Endothelial cell of umbilical vein (primary cell): ENCODE data around the gene GLDN. TPM values are rescaled to one million over a fixed set of nuclear protein-coding genes. Genes with fewer than 3 reads are reported as not detected.

Source experiments
- BruUV-seq: library from RNA; stranded (reverse); fragments of 400-500 nt; replicated peaks from 2 replicates; lab custom pipeline; 2021; lab: Mats Ljungman, UMichigan
- CTCF ChIA-PET: fragments of 300-600, 350-600 bp; sonication (Branson Sonifier 250); formaldehyde crosslinking; loops from one replicate; lab custom pipeline; 2021; ENCODE audit warnings: antibody characterized with exemption, inconsistent platforms; lab: Charles Lee
- POLR2A ChIA-PET: fragments of 300-600, 350-600 bp; sonication (Branson Sonifier 250); formaldehyde crosslinking; loops from one replicate; lab custom pipeline; 2021; ENCODE audit warnings: antibody characterized with exemption, inconsistent platforms; lab: Charles Lee
- DNase-seq: peaks from one replicate; pipeline ENCODE4 v3.0.0-alpha.2; 2011; ENCODE audit warnings: low read depth, low spot score
- FAIRE-seq: peaks from 2 replicates; lab custom pipeline; 2011; peaks lifted over from hg19 to GRCh38; lab: Jason Lieb, UNC
- H2AFZ ChIP-seq: 2 replicates; pipeline ENCODE4 v1.6.0; 2012; ENCODE audit warnings: low read depth, low read length, control low read depth, inconsistent platforms
- H3K27ac ChIP-seq: 2 replicates; pipeline ENCODE4 v1.5.1; 2011; ENCODE audit warnings: low read depth, mild to moderate bottlenecking, control low read depth, low read length, moderate library complexity; ENCODE audit not compliant: insufficient read depth
- H3K27me3 ChIP-seq, 2 experiments: 2 replicates each; pipeline versions ENCODE4 v1.6.0 to v1.6.1; 2011; ENCODE audit warnings: low read length in 2 of 2, mixed read lengths in 1 of 2; ENCODE audit not compliant: control insufficient read depth in 2 of 2, insufficient read depth in 2 of 2
- H3K36me3 ChIP-seq, 2 experiments: 2 replicates in 1 of 2; 3 replicates in 1 of 2; pipeline ENCODE4 v1.5.1; 2011; ENCODE audit warnings: low read length in 2 of 2, mild to moderate bottlenecking in 1 of 2, moderate library complexity in 1 of 2; ENCODE audit not compliant: control insufficient read depth in 2 of 2, insufficient read depth in 2 of 2; ENCODE audit errors: extremely low read depth in 1 of 2
- H3K4me1 ChIP-seq: 3 replicates; pipeline ENCODE4 v1.5.1; 2011; ENCODE audit warnings: mild to moderate bottlenecking, low read length; ENCODE audit not compliant: control insufficient read depth, insufficient read depth; ENCODE audit errors: extremely low read depth
- H3K4me2 ChIP-seq: 2 replicates; pipeline ENCODE4 v1.6.1; 2011; ENCODE audit warnings: low read length, control low read depth, mixed read lengths; ENCODE audit not compliant: insufficient read depth
- H3K4me3 ChIP-seq, 3 experiments: fragments of 200-600 bp in 1 of 3; sonication (generic), shearing (Covaris generic) in 1 of 3; replicated peaks in 1 of 3; 2 replicates each; pipeline ENCODE4 v1.5.1; 2011 to 2016; ENCODE audit warnings: control low read depth in 3 of 3, low read length in 3 of 3, mild to moderate bottlenecking in 2 of 3, inconsistent platforms in 1 of 3, low read depth in 1 of 3, moderate library complexity in 1 of 3; ENCODE audit not compliant: insufficient read depth in 1 of 3
- H3K79me2 ChIP-seq: 2 replicates; pipeline ENCODE4 v1.6.0; 2012; ENCODE audit warnings: low read length, inconsistent platforms; ENCODE audit not compliant: control insufficient read depth, insufficient read depth
- H3K9ac ChIP-seq: replicated peaks from 2 replicates; pipeline ENCODE3; 2011; ENCODE audit warnings: low read length, control low read depth; ENCODE audit not compliant: insufficient read depth; ENCODE audit errors: extremely low read depth
- H3K9me1 ChIP-seq: replicated peaks from 3 replicates; pipeline ENCODE4 v1.6.0; 2011; ENCODE audit warnings: mild to moderate bottlenecking, low read length; ENCODE audit not compliant: control insufficient read depth, insufficient read depth; ENCODE audit errors: extremely low read depth
- H3K9me3 ChIP-seq: replicated peaks from 2 replicates; pipeline ENCODE4 v1.5.1; 2012; ENCODE audit warnings: low read length, inconsistent platforms; ENCODE audit not compliant: control insufficient read depth, insufficient read depth
- H4K20me1 ChIP-seq: replicated peaks from 2 replicates; pipeline ENCODE3; 2011; ENCODE audit warnings: mild to moderate bottlenecking, low read length; ENCODE audit not compliant: control insufficient read depth, insufficient read depth; ENCODE audit errors: extremely low read depth
- EZH2 ChIP-seq: IDR thresholded peaks from 2 replicates; pipeline ENCODE4 v1.6.1; 2012; ENCODE audit warnings: borderline replicate concordance, low read depth, mild to moderate bottlenecking, moderate library complexity, low read length, inconsistent platforms; ENCODE audit not compliant: severe bottlenecking
- FOS ChIP-seq: IDR thresholded peaks from 2 replicates; pipeline ENCODE4 v1.6.1; 2011; ENCODE audit warnings: mild to moderate bottlenecking, low read length, moderate library complexity, borderline replicate concordance; ENCODE audit not compliant: insufficient read depth
- GATA2 ChIP-seq: IDR thresholded peaks from 2 replicates; pipeline ENCODE4 v1.7.0; 2011; ENCODE audit warnings: low read depth, mild to moderate bottlenecking, moderate library complexity, mixed read lengths, low read length; ENCODE audit not compliant: insufficient read length, insufficient read depth
- JUN ChIP-seq: IDR thresholded peaks from 2 replicates; pipeline ENCODE4 v1.6.1; 2011; ENCODE audit warnings: borderline replicate concordance, low read depth; ENCODE audit not compliant: insufficient read length, insufficient read depth
- MYC ChIP-seq: IDR thresholded peaks from one replicate; pipeline ENCODE4 v1.6.1; 2011; ENCODE audit warnings: mild to moderate bottlenecking, low read depth, low read length
- POLR2AphosphoS5 ChIP-seq: IDR thresholded peaks from 2 replicates; pipeline ENCODE4 v1.6.1; 2012; ENCODE audit warnings: low read depth, mild to moderate bottlenecking, control low read depth, low read length, moderate library complexity; ENCODE audit not compliant: insufficient read depth
- dilution Hi-C: fragments of 300-500 bp; cut with MboI; formaldehyde crosslinking; loops from one replicate; pipeline ENCODE4 v1.15.0; 2019; ENCODE audit warnings: low sequenced_read_pairs; ENCODE audit not compliant: extremely low pct_ligation_motif_present
- intact Hi-C: fragments of 100-400 bp; cut with micrococcal nuclease; formaldehyde crosslinking; loops from one replicate; pipeline ENCODE4 v1.10.0; 2022
- polyA plus RNA-seq, 4 experiments: library from polyadenylated mRNA; depleted of rRNA in 3 of 4; stranded (reverse) in 3 of 4; unstranded in 1 of 4; fragments of >200 nt; gene quantifications; 2 replicates each; pipeline versions ENCODE4 v1.2.1 to v1.2.3, GENCODE V29; 2011 to 2012; ENCODE audit warnings: missing spikeins in 1 of 4
- total RNA-seq: library from RNA; stranded (reverse); gene quantifications from 2 replicates; pipeline ENCODE4 v1.2.3, GENCODE V29; 2021
- TF ChIP-seq, protein P1 (sequence below): IDR thresholded peaks from 2 replicates; pipeline ENCODE4 v1.6.1; 2011; ENCODE audit not compliant: insufficient read depth, insufficient read length

The GLDN gene
- total and polyA plus RNA-seq, 2 donors (not counting 3 experiments of a cell fraction or from before 2014, with no cell fraction given) = not detected

DNA sequence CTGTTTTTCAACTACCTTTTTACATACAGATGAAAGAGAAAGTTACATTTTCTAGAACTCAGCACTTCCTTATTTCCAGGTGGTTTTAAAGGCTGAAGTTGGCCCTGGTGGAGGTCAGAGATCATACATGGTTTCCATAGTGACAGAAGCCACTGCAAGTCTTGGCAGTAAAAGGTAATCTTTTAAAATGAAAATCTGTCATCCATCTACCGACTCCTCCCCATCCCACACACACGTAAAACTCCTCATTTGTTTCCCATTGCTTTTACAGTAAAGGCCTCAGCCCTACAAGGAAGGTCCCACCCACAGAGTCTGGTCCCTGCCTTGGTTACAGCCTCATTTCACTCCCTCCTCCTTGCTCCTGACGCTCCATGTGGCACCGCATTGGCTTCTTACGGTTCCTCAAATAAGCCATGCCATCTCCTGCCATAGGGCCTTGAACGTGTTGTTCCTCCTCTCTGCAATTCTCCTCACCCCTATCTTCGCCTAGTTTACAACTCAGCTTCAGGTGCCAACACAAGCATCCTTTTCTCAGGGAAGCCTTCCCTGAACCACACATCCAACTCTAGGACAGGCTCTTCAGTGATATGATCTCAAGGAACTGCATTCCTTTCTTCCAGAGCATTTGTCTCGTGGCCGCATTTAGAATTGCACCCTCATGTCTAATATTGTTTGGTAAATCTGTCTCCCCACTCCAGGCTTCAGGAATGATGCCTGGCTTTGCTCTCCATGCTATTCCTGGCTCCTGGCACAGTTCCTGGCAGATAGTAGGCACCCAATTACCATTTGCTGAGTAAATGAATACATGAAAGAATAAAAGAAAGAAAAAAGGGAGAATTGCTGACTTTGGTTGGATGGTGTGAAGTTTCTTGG is 5.7 kb upstream of the GLDN start:
- TF ChIP-seq GATA2 (no peak), FOS (no peak), EZH2 (no peak), POLR2AphosphoS5 (no peak), JUN (no peak), MYC (no peak)
- TF ChIP-seq, protein P1, sequence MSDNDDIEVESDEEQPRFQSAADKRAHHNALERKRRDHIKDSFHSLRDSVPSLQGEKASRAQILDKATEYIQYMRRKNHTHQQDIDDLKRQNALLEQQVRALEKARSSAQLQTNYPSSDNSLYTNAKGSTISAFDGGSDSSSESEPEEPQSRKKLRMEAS = no peak
- BruUV-seq = no TSS peak
- peaks cover 85 to 87% of the 10 kb centered on the region in 2 experiments for H3K27me3 ChIP-seq
- FAIRE-seq = no peak
- H3K9me1 ChIP-seq = no peaks in the 10 kb centered on the region
- no peaks in the 10 kb centered on the region for H3K79me2 ChIP-seq
- peaks cover 4% of the 10 kb centered on the region for H4K20me1 ChIP-seq
- no peak overlapping the region for H2AFZ ChIP-seq
- H3K36me3 ChIP-seq = no peaks in the 10 kb centered on the region
- ChIA-PET CTCF (interaction anchor here (0.8 to 1.5 kb wide), 2 partner anchors 54 to 173 kb away, joined by 3 read pairs; no protein-coding TSS in a partner anchor), POLR2A (no interaction called here)
- no peak overlapping the region for H3K27ac ChIP-seq
- H3K4me3 ChIP-seq = no peak overlapping the region
- intact Hi-C loops (loop anchor here (2.0 kb wide), 1 partner anchor 45 kb away; no protein-coding TSS in a partner anchor), dilution Hi-C loops (no loop called here)
- H3K4me2 ChIP-seq = no peak overlapping the region
- H3K4me1 ChIP-seq = peaks cover 16% of the 10 kb centered on the region
- no peaks in the 10 kb centered on the region for H3K9me3 ChIP-seq
- DNase-seq = no peak
- H3K9ac ChIP-seq = no peak overlapping the region
